Activated naive CD8-positive, alpha-beta T cell treated with anti-CD3 and anti-CD28 coated beads, Interleukin-2, amount 50 U/mL, for 24 hours (primary cell): Measurements from ENCODE around the gene NABP2.
"Not testable (repeated sequence)": the region's sequence is repeated elsewhere in the genome, so short reads cannot be mapped to it uniquely, and the experiment has no call there.

Source experiments
- ATAC-seq: fragments of 150-1000 bp; cut with Tn5 transposase; one replicate; pipeline ENCODE4 v1.10.0; 2021
- DNase-seq: peaks from one replicate; pipeline ENCODE4 v3.0.0; 2021
- H3K27ac Mint-ChIP-seq: one replicate; pipeline ENCODE4 v1.8.0; 2021; ENCODE audit warnings: mild to moderate bottlenecking, mixed read lengths
- H3K27me3 Mint-ChIP-seq: one replicate; pipeline ENCODE4 v1.8.0; 2021; ENCODE audit warnings: mixed read lengths
- H3K36me3 Mint-ChIP-seq: one replicate; pipeline ENCODE4 v1.8.0; 2021; ENCODE audit warnings: low read depth, mixed read lengths
- H3K4me1 Mint-ChIP-seq: one replicate; pipeline ENCODE4 v1.8.0; 2021; ENCODE audit warnings: mixed read lengths
- H3K4me3 Mint-ChIP-seq: one replicate; pipeline ENCODE4 v1.8.0; 2021; ENCODE audit warnings: mild to moderate bottlenecking, moderate library complexity, mixed read lengths
- H3K9me3 Mint-ChIP-seq: one replicate; pipeline ENCODE4 v1.8.0; 2021; ENCODE audit warnings: mixed read lengths

NABP2 gene

GRCh38 chr12:56224102-56224701 is at the start of gene NABP2:
TSS of gene NABP2 (plus strand) at chr12:56224342. CDS start at chr12:56224857, 515 bp downstream.
- ATAC-seq, result peak; percentile 91
- peaks cover 47% of the 10 kb centered on the region for H3K4me1 Mint-ChIP-seq

GRCh38 chr12:56178347-56178746 is 45.8 kb upstream of the NABP2 start:
- Mint-ChIP-seq H3K27me3 (no peaks in the 10 kb centered on the region), H3K4me1 (no peaks in the 10 kb centered on the region), H3K4me3 (no peak overlapping the region), H3K27ac (no peak overlapping the region), H3K36me3 (peaks cover 43% of the 10 kb centered on the region), H3K9me3 (no peaks in the 10 kb centered on the region)
- no peak for DNase-seq
- ATAC-seq, result no peak

More at GRCh38 chr12:56224102-56224701, at the start of gene NABP2:
- H3K27ac Mint-ChIP-seq, result peak within 1 kb of the TSS; percentile 88
- DNase-seq, result peak; percentile 96
- peak within 1 kb of the TSS; percentile 95 for H3K4me3 Mint-ChIP-seq
- H3K36me3 Mint-ChIP-seq, result peaks cover 13% of the 10 kb centered on the region
- H3K9me3 Mint-ChIP-seq, result no peaks in the 10 kb centered on the region
- H3K27me3 Mint-ChIP-seq, result no peaks in the 10 kb centered on the region

DNA sequence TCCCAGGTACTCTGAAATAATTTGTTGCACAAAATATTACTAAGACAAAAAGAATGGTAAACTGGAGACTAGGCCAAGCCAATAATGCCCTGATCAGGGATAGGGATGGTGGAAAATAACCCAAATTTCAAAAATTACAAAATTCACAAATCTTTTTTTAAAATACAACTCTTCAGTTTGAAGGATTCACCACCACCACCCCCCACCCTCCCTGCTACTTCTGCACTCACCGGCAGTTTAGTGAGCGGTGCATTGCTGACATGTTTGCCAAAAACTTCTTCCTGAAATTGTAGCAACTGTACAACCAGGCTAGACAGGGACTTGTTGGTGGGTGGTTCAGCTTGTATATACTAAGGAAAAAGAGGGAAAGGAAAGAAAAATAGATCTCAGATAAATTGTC is 37.2 kb upstream of the NABP2 start:
- Mint-ChIP-seq H3K9me3 (no peaks in the 10 kb centered on the region), H3K27me3 (no peaks in the 10 kb centered on the region), H3K4me3 (peak overlapping the region; percentile 90), H3K36me3 (peaks cover 31% of the 10 kb centered on the region), H3K4me1 (peaks cover 35% of the 10 kb centered on the region), H3K27ac (peak overlapping the region; percentile 90)
- DNase-seq (no peak), ATAC-seq (no peak)

- H3K4me1 Mint-ChIP-seq, result peaks cover 40% of the 10 kb centered on the region
- ATAC-seq (no peak), DNase-seq (no peak)
These were observed 35.9 kb upstream of the NABP2 start for GRCh38 chr12:56188131-56188777.

DNA sequence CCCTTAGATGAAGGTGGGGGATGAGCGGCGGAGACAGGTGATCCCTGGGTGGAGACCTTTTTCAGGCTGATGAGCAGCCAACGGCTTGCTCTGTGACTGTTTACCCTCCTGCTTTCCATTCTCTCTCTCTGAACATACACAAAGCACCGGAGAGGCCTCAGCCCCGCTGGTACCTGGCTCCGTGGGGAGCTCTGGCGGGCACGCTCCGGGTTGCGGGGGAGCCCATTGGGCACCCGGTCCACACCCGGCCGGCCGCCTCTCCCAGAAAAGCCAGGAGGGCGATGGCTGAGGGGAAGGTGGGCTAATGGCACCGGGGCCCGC is 35.4 kb upstream of the NABP2 start:
- ATAC-seq, result no peak
- no peaks in the 10 kb centered on the region for H3K27me3 Mint-ChIP-seq
- peaks cover 43% of the 10 kb centered on the region for H3K4me1 Mint-ChIP-seq
- DNase-seq, result peak; percentile 22
- H3K36me3 Mint-ChIP-seq, result peaks cover 30% of the 10 kb centered on the region
- no peaks in the 10 kb centered on the region for H3K9me3 Mint-ChIP-seq
- peak overlapping the region; percentile 90 for H3K27ac Mint-ChIP-seq
- H3K4me3 Mint-ChIP-seq, result peak overlapping the region; percentile 90

More at GRCh38 chr12:56188131-56188777, 35.9 kb upstream of the NABP2 start:
- Mint-ChIP-seq H3K27me3 (no peaks in the 10 kb centered on the region), H3K27ac (peak overlapping the region; percentile 90), H3K36me3 (peaks cover 31% of the 10 kb centered on the region), H3K9me3 (no peaks in the 10 kb centered on the region), H3K4me3 (peak overlapping the region; percentile 90)

GRCh38 chr12:56189099-56189917 is 34.8 kb upstream of the NABP2 start, which contains the start of gene SMARCC2:
TSS of gene SMARCC2 (minus strand) at chr12:56189483. CDS start at chr12:56189461, 22 bp downstream.
- H3K4me3 Mint-ChIP-seq, result peak within 1 kb of the TSS; percentile 90
- ATAC-seq, result peak; percentile 86
- peaks cover 43% of the 10 kb centered on the region for H3K4me1 Mint-ChIP-seq
- no peaks in the 10 kb centered on the region for H3K27me3 Mint-ChIP-seq
- DNase-seq, result peak; percentile 92
- peak within 1 kb of the TSS; percentile 97 for H3K27ac Mint-ChIP-seq
- no peaks in the 10 kb centered on the region for H3K9me3 Mint-ChIP-seq
- H3K36me3 Mint-ChIP-seq, result peaks cover 24% of the 10 kb centered on the region

GRCh38 chr12:56189918-56190694 is 34.0 kb upstream of the NABP2 start:
- DNase-seq (peak; percentile 90), ATAC-seq (peak; percentile 65)
- Mint-ChIP-seq H3K36me3 (peaks cover 16% of the 10 kb centered on the region), H3K27me3 (no peaks in the 10 kb centered on the region), H3K9me3 (no peaks in the 10 kb centered on the region), H3K27ac (peak overlapping the region; percentile 97), H3K4me1 (peaks cover 43% of the 10 kb centered on the region), H3K4me3 (peak overlapping the region; percentile 90)

- Mint-ChIP-seq H3K27ac (peak overlapping the region; percentile 97), H3K9me3 (no peaks in the 10 kb centered on the region), H3K27me3 (no peaks in the 10 kb centered on the region), H3K4me3 (peak overlapping the region; percentile 90), H3K4me1 (peaks cover 43% of the 10 kb centered on the region), H3K36me3 (peaks cover 15% of the 10 kb centered on the region)
- ATAC-seq (no peak), DNase-seq (no peak)
These were observed 33.4 kb upstream of the NABP2 start for GRCh38 chr12:56190695-56191155.

- no peak overlapping the region for H3K27ac Mint-ChIP-seq
- H3K36me3 Mint-ChIP-seq, result peaks cover 3% of the 10 kb centered on the region
- DNase-seq, result no peak
- ATAC-seq, result no peak
- H3K4me1 Mint-ChIP-seq, result peaks cover 32% of the 10 kb centered on the region
- H3K9me3 Mint-ChIP-seq, result no peaks in the 10 kb centered on the region
- H3K27me3 Mint-ChIP-seq, result no peaks in the 10 kb centered on the region
- no peak overlapping the region for H3K4me3 Mint-ChIP-seq
These were observed 31.6 kb upstream of the NABP2 start for GRCh38 chr12:56192582-56192981.

- peaks cover 3% of the 10 kb centered on the region for H3K36me3 Mint-ChIP-seq
- H3K4me1 Mint-ChIP-seq, result peaks cover 27% of the 10 kb centered on the region
- H3K27me3 Mint-ChIP-seq, result no peaks in the 10 kb centered on the region
- peak overlapping the region; percentile 70 for H3K27ac Mint-ChIP-seq
- peak; percentile 78 for DNase-seq
- H3K9me3 Mint-ChIP-seq, result no peaks in the 10 kb centered on the region
- no peak for ATAC-seq
- H3K4me3 Mint-ChIP-seq, result no peak overlapping the region
These were observed 31.0 kb upstream of the NABP2 start for GRCh38 chr12:56193025-56193578.

DNA sequence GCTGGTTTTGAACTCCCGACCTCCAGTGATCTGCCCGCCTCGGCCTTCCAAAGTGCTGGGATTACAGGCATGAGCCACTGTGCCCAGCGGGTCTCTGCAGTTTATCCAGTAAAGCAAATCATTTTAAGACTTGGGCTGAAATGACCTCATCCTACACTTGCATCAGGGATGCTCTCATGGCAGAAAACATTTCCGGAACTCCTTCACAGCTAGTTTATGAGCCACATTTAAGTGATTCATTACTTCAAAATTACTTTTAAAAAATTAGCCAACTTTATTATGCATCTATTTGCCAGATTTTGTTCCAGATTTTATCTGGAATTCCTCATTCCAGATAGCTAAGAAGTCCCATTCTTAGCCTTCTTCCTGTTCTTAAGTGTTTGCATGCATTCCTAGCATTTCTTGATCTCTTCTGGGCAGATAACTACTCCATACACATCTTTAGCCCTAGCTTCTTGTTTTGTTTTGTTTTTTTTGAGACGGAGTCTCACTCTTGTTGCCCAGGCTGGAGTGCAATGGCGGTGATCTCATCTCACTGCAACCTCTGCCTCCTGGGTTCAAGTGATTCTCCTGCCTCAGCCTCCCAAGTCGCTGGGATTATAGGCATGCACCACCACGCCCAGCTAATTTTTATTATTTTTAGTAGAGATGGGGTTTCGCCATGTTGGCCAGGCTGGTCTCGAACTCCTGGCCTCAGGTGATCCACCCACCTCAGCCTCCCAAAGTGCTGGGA is 27.2 kb upstream of the NABP2 start:
- H3K36me3 Mint-ChIP-seq, H3K9me3 Mint-ChIP-seq, H3K4me1 Mint-ChIP-seq, DNase-seq, H3K27ac Mint-ChIP-seq, H3K4me3 Mint-ChIP-seq, H3K27me3 Mint-ChIP-seq, ATAC-seq: not testable (repeated sequence)

GRCh38 chr12:56197921-56198635 is 26.1 kb upstream of the NABP2 start:
- ATAC-seq (no peak), DNase-seq (no peak)
- Mint-ChIP-seq H3K36me3 (no peaks in the 10 kb centered on the region), H3K4me1 (peaks cover 5% of the 10 kb centered on the region), H3K4me3 (no peak overlapping the region), H3K27ac (no peak overlapping the region), H3K27me3 (no peaks in the 10 kb centered on the region), H3K9me3 (no peaks in the 10 kb centered on the region)

DNA sequence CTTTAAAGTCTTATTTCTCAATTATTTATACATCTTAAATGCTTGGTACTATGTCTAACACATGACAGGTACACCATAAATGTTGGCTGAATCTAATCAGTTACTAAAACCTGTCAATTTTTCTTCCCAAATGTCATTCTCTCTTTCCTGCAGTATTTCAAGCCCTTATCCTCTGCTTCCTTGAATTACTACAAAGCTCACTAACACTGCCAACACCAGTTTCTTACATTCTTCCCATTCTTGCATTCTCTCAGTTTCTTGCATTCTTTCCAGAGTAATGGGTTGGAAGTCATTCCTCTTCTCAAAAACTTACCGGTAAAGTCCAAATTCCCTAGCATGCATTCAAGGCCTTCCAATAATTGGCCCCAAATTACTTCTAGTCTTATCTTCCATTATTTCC is 25.3 kb upstream of the NABP2 start:
- ATAC-seq (no peak), DNase-seq (no peak)
- Mint-ChIP-seq H3K9me3 (no peaks in the 10 kb centered on the region), H3K27me3 (no peaks in the 10 kb centered on the region), H3K27ac (no peak overlapping the region), H3K36me3 (no peaks in the 10 kb centered on the region), H3K4me1 (no peaks in the 10 kb centered on the region), H3K4me3 (no peak overlapping the region)
